Keratinocyte (primary cell): ENCODE measurements around the gene SMIM7.

ENCODE experiments used
- CTCF ChIP-seq, 3 experiments: IDR thresholded peaks in 1 of 3; conservative IDR thresholded peaks in 1 of 3; optimal IDR thresholded peaks in 1 of 3; 2 replicates in 2 of 3; 3 replicates in 1 of 3; pipeline versions ENCODE3 to v1.5.1; 2011; ENCODE audit warnings: low read length in 3 of 3, mild to moderate bottlenecking in 3 of 3, moderate library complexity in 2 of 3, control low read depth in 1 of 3, inconsistent platforms in 1 of 3; ENCODE audit not compliant: insufficient read depth in 2 of 3; ENCODE audit errors: extremely low read depth in 1 of 3
- EZH2 ChIP-seq: IDR thresholded peaks from one replicate; pipeline ENCODE4 v1.6.1; 2012; ENCODE audit warnings: inconsistent platforms, mild to moderate bottlenecking, low read length, moderate library complexity

GRCh38 chr19:16611121-16611520 lies 48.8 kb downstream of the SMIM7 start:
- TF ChIP-seq CTCF (optimal IDR thresholded peaks at IDR 0.05 in 1 of 3, IDR thresholded peaks at IDR 0.05 in 1 of 3, conservative IDR thresholded peaks at IDR 0.05 in 1 of 3; ENCODE audit: extremely low read depth in 1 of 3, insufficient read depth in 2 of 3, low read length in 3 of 3) (no peak), EZH2 (no peak)
